ENCODE results near the gene GABRA5.

- TF ChIP-seq, protein P1, sequence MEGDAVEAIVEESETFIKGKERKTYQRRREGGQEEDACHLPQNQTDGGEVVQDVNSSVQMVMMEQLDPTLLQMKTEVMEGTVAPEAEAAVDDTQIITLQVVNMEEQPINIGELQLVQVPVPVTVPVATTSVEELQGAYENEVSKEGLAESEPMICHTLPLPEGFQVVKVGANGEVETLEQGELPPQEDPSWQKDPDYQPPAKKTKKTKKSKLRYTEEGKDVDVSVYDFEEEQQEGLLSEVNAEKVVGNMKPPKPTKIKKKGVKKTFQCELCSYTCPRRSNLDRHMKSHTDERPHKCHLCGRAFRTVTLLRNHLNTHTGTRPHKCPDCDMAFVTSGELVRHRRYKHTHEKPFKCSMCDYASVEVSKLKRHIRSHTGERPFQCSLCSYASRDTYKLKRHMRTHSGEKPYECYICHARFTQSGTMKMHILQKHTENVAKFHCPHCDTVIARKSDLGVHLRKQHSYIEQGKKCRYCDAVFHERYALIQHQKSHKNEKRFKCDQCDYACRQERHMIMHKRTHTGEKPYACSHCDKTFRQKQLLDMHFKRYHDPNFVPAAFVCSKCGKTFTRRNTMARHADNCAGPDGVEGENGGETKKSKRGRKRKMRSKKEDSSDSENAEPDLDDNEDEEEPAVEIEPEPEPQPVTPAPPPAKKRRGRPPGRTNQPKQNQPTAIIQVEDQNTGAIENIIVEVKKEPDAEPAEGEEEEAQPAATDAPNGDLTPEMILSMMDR (IDR thresholded peaks at IDR 0.05) = no peak
- no peak for TF ChIP-seq POLR2A (IDR thresholded peaks at IDR 0.05)
Observed at GRCh38 chr15:26929588-26929987, 62.7 kb downstream of the GABRA5 start.

Data from ovary (tissue), 3 donors.